SK-N-SH treated with all-trans-retinoic acid at 6 μM for 48 hours (cell line): ENCODE data around the gene CCM2L.

ENCODE experiments used
- ARNTL ChIP-seq: fragments of 450-650 bp; formaldehyde crosslinking; IDR thresholded peaks from 2 replicates; pipeline ENCODE4 v1.5.0; 2020; ENCODE audit warnings: low read depth, mild to moderate bottlenecking, moderate library complexity, borderline replicate concordance
- CREB5 ChIP-seq: fragments of 250-450 bp; sonication (Bioruptor Pico); IDR thresholded peaks from 2 replicates; pipeline ENCODE4 v1.5.1; 2020; ENCODE audit warnings: low read depth, mild to moderate bottlenecking, moderate library complexity
- OSR1 ChIP-seq: fragments of 250-450 bp; sonication (Bioruptor Pico); IDR thresholded peaks from 2 replicates; pipeline ENCODE4 v1.8.0; 2022; ENCODE audit warnings: moderate library complexity, mild to moderate bottlenecking, inconsistent platforms
- PATZ1 ChIP-seq: fragments of 250-450 bp; sonication (Bioruptor Pico); IDR thresholded peaks from 2 replicates; pipeline ENCODE4 v1.8.0; 2020; ENCODE audit warnings: mild to moderate bottlenecking, moderate library complexity, borderline replicate concordance
- POU6F1 ChIP-seq: fragments of 250-450 bp; sonication (Bioruptor Pico); IDR thresholded peaks from 2 replicates; pipeline ENCODE4 v1.8.0; 2021; ENCODE audit warnings: low read depth, mild to moderate bottlenecking, moderate library complexity, borderline replicate concordance
- SNAI2 ChIP-seq: fragments of 250-450 bp; sonication (Bioruptor Pico); IDR thresholded peaks from 2 replicates; pipeline ENCODE4 v1.5.0; 2020; ENCODE audit warnings: mild to moderate bottlenecking, moderate library complexity
- ZFP3 ChIP-seq: fragments of 250-450 bp; sonication (Bioruptor Pico); IDR thresholded peaks from 2 replicates; pipeline ENCODE4 v1.5.0; 2020; ENCODE audit warnings: mild to moderate bottlenecking, moderate library complexity
- ZNF8 ChIP-seq: fragments of 450-650 bp; formaldehyde crosslinking; IDR thresholded peaks from 2 replicates; pipeline ENCODE4 v1.5.0; 2020; ENCODE audit warnings: mild to moderate bottlenecking, moderate library complexity

GRCh38 chr20:32063695-32064094, 53.5 kb downstream of the CCM2L start:
- TF ChIP-seq CREB5 (CRISPR knock-in tag) (no peak), ARNTL (no peak), ZNF8 (CRISPR knock-in tag) (no peak), ZFP3 (CRISPR knock-in tag) (no peak), SNAI2 (no peak), PATZ1 (CRISPR knock-in tag) (no peak), OSR1 (CRISPR knock-in tag) (no peak), POU6F1 (CRISPR knock-in tag) (no peak)
